Loucy (cell line): ENCODE data around the gene TMEM134.

Experiments used
- EZH2phosphoT487 ChIP-seq: fragments of 200-600 bp; IDR thresholded peaks from 2 replicates; pipeline ENCODE4 v1.6.1; 2018; ENCODE audit warnings: antibody characterized with exemption, mild to moderate bottlenecking, moderate library complexity, borderline replicate concordance
- TF ChIP-seq, protein P1 (sequence below): fragments of 200-600 bp; sonication (generic); conservative IDR thresholded peaks from 2 replicates; pipeline ENCODE4 v1.5.1; 2014; ENCODE audit warnings: mild to moderate bottlenecking, antibody characterized with exemption, low read length

DNA sequence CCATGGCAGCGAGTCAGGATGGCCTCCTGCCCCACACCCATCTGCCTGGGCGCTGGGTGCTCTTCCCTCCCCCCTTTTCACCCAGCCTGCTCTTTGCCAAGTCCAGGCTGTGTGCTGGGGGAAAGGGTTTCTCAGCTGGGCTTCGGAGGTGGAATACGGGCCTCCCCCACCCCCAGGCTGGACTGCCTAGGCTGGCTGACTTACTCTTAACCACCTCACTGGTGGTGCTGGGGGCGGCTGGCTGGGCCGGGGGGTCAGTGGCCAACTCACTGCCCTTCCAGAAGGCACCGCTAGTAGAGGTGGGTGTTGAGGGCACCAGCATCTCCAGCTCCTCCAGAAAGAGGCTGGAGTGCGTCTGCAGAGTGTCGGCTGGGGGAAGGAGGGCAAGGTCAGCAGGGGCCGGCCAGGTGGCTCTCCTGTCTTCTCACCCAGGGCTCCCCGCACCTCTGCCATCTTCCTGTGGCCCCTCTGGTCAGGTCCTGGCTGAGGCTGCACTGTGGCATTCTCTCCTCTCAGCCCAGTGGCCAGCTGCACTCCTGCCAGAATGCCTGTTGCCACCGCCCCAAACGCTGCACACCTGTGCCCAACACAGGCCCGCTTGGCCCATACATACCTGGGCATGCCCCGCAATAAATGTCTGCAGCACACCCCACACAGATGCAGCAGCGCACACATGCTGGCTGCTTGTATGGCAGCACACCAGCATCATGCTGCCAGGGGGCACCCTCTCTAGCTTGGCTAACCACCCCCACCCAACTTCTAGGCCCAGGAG is 26.4 kb upstream of the TMEM134 start:
- TF ChIP-seq, protein P1, sequence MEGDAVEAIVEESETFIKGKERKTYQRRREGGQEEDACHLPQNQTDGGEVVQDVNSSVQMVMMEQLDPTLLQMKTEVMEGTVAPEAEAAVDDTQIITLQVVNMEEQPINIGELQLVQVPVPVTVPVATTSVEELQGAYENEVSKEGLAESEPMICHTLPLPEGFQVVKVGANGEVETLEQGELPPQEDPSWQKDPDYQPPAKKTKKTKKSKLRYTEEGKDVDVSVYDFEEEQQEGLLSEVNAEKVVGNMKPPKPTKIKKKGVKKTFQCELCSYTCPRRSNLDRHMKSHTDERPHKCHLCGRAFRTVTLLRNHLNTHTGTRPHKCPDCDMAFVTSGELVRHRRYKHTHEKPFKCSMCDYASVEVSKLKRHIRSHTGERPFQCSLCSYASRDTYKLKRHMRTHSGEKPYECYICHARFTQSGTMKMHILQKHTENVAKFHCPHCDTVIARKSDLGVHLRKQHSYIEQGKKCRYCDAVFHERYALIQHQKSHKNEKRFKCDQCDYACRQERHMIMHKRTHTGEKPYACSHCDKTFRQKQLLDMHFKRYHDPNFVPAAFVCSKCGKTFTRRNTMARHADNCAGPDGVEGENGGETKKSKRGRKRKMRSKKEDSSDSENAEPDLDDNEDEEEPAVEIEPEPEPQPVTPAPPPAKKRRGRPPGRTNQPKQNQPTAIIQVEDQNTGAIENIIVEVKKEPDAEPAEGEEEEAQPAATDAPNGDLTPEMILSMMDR, result no peak
- no peak for TF ChIP-seq EZH2phosphoT487
